IPS DF 4.7 (cell line): ENCODE results near the gene BRIX1.
"Not testable (repeated sequence)": the region's sequence is repeated elsewhere in the genome, so short reads cannot be mapped to it uniquely, and the experiment has no call there.

Source experiments
- DNase-seq: peaks from one replicate; pipeline ENCODE4 v3.0.0-alpha.2; 2013; ENCODE audit warnings: low spot score; ENCODE audit errors: extremely low read depth

BRIX1 gene

DNA sequence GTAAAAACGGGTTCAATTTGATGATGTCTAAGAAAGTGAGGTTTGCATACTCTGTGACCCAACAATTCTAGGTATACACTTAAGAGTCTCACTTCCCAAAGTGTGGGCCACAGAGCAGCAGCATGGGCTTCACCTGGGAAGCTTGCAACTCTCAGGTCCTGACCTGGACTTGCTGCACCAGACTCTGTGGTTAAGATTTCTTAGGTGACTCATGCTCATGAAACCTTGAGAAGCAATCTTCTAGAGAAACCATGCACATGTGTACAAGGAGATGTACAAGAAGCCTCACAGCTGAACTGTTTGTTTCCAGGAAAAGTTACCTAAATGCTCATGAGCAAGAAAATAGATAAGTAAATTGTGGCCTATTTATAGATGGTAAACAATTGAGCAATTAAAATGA is 43.8 kb downstream of the BRIX1 start:
- no peak for DNase-seq

DNA sequence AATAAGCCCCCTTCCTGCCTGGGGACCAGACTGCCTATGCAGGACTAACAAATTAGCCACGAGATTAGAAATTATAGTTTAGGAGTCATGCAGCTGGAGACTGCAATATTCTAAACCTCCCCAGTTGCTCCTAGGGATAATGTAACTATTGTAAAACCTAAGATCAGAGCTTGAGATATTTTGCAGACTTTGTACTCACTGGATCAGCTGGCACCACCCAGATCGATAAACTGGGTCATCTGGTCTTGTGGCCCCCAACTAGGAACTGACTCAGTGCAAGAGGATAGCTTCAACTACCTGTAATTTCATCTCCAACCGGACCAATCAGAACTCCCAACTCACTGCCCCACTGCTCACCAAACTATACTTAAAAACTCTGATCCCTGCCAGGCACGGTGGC is 52.0 kb downstream of the BRIX1 start:
- no peak for DNase-seq

DNA sequence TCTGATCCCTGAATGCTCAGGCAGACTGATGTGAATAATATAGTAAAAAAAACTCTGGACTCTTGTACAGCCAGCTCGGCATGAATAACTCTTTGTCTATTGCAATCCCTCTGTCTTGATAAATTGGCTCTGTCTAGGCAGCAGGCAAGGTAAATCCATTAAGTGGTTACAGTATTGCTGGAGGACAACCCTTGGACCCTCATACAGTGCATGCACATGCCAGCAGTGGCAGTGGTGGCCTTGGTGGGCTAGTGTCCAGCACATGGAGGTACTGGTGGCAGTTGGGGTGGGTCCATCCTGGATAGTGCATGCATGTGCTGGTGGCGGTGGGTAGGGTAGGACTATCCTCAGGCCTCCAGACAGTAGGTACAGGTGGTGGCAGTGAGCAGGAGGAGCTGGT is 52.7 kb downstream of the BRIX1 start:
- DNase-seq, result no peak

DNA sequence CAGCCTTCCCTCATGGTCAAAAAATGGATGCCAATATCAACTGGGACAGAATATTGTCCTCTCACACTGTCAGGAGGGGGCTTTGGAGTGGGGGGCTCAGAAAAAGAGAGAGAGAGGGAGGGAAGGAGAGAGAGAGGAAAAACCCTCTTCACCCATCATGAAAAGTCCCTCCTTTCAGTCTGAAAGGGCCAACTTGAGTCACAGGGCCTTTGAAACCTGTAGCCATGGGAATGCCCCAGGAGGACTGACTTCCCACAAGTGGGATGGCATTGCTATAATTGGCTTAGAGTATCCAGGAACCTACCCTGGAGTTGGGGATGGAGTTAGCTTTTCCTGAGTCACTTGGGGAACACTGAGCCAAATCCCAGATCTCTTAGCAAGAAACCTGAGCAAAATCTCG is 55.0 kb downstream of the BRIX1 start:
- no peak for DNase-seq

DNA sequence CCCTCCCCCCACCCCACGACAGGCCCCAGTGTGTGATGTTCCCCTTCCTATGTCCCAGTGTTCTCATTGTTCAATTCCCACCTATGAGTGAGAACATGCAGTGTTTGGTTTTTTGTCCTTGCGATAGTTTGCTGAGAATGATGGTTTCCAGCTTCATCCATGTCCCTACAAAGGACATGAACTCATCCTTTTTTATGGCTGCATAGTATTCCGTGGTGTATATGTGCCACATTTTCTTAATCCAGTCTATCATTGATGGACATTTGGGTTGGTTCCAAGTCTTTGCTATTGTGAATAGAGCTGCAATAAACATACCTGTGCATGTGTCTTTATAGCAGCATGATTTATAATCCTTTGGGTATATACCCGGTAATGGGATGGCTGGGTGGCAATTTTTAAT is 56.1 kb downstream of the BRIX1 start:
- DNase-seq, result not testable (repeated sequence)
